ENCODE measurements around the gene DENND5B.

GRCh38 chr12:31408763-31409162 is 182.2 kb downstream of the DENND5B start:
- TF ChIP-seq POLR2A (IDR thresholded peaks at IDR 0.05; ENCODE audit: low read depth), result no peak
- no peak for TF ChIP-seq CTCF (IDR thresholded peaks at IDR 0.05)
- TF ChIP-seq POLR2AphosphoS5 (IDR thresholded peaks at IDR 0.05), result no peak
